Muscle layer of duodenum (tissue), 2 donors: ENCODE results near the gene DDX51.

Experiments used
- H3K27ac ChIP-seq: one replicate; pipeline ENCODE4 v1.7.0; 2013; ENCODE audit warnings: mild to moderate bottlenecking, low read length
- H3K27me3 ChIP-seq: one replicate; pipeline ENCODE4 v1.7.0; 2013; ENCODE audit warnings: low read depth, mild to moderate bottlenecking, control low read depth, low read length
- H3K36me3 ChIP-seq, 2 donors: one replicate each; pipeline ENCODE4 v1.7.0; 2013; ENCODE audit warnings: low read length in 2 of 2, control low read depth in 1 of 2, mild to moderate bottlenecking in 1 of 2; ENCODE audit not compliant: insufficient read depth in 2 of 2, control insufficient read depth in 1 of 2
- H3K4me1 ChIP-seq, 2 donors: one replicate each; pipeline ENCODE4 v1.7.0; 2013; ENCODE audit warnings: low read length in 2 of 2, mild to moderate bottlenecking in 2 of 2, control low read depth in 1 of 2, moderate library complexity in 1 of 2; ENCODE audit not compliant: insufficient read depth in 2 of 2, control insufficient read depth in 1 of 2
- H3K4me3 ChIP-seq, 2 donors: one replicate each; pipeline ENCODE4 v1.7.0; 2013; ENCODE audit warnings: low read length in 2 of 2, low read depth in 1 of 2, mild to moderate bottlenecking in 1 of 2
- H3K9me3 ChIP-seq, 2 donors: one replicate each; pipeline ENCODE4 v1.7.0; 2013; ENCODE audit warnings: low read length in 2 of 2, control low read depth in 1 of 2, mild to moderate bottlenecking in 1 of 2; ENCODE audit not compliant: control insufficient read depth in 1 of 2
- donor health status: healthy.

Gene DDX51

GRCh38 chr12:132156573-132157325 lies 12.6 kb upstream of the DDX51 start:
- Histone ChIP-seq H3K27me3 (no peaks in the 10 kb centered on the region), H3K4me3 (no peak overlapping the region), H3K36me3 (peaks cover 5 to 9% of the 10 kb centered on the region in 2 donors), H3K4me1 (peaks cover 0 to 5% of the 10 kb centered on the region in 2 donors), H3K9me3 (no peaks in the 10 kb centered on the region), H3K27ac (no peak overlapping the region)

- no peak overlapping the region for H3K27ac ChIP-seq
- H3K36me3 ChIP-seq: peaks cover 5 to 17% of the 10 kb centered on the region in 2 donors
- peaks cover 0 to 5% of the 10 kb centered on the region in 2 donors for H3K4me1 ChIP-seq
- H3K9me3 ChIP-seq: no peaks in the 10 kb centered on the region
- no peaks in the 10 kb centered on the region for H3K27me3 ChIP-seq
- no peak overlapping the region for H3K4me3 ChIP-seq
Observed at GRCh38 chr12:132155771-132156572, 11.9 kb upstream of the DDX51 start.

- Histone ChIP-seq H3K4me1 (peaks cover 0 to 5% of the 10 kb centered on the region in 2 donors), H3K9me3 (no peaks in the 10 kb centered on the region), H3K36me3 (peaks cover 5 to 21% of the 10 kb centered on the region in 2 donors), H3K4me3 (no peak overlapping the region), H3K27me3 (no peaks in the 10 kb centered on the region), H3K27ac (no peak overlapping the region)
Observed at GRCh38 chr12:132154941-132155770, 11.0 kb upstream of the DDX51 start.

- no peak overlapping the region for H3K27ac ChIP-seq
- H3K4me3 ChIP-seq: peak overlapping the region; percentile 42 to 52
- H3K4me1 ChIP-seq: peaks cover 0 to 5% of the 10 kb centered on the region in 2 donors
- no peaks in the 10 kb centered on the region for H3K27me3 ChIP-seq
- peaks cover 5 to 21% of the 10 kb centered on the region in 2 donors for H3K36me3 ChIP-seq
- H3K9me3 ChIP-seq: no peaks in the 10 kb centered on the region
Observed at GRCh38 chr12:132154341-132154761, 10.2 kb upstream of the DDX51 start.

GRCh38 chr12:132153501-132154340 lies 9.6 kb upstream of the DDX51 start:
- Histone ChIP-seq H3K4me1 (peaks cover 0 to 5% of the 10 kb centered on the region in 2 donors), H3K27ac (no peak overlapping the region), H3K4me3 (peak overlapping the region; percentile 42 to 52), H3K9me3 (no peaks in the 10 kb centered on the region), H3K36me3 (peaks cover 5 to 21% of the 10 kb centered on the region in 2 donors), H3K27me3 (no peaks in the 10 kb centered on the region)

- H3K36me3 ChIP-seq: peaks cover 5 to 26% of the 10 kb centered on the region in 2 donors
Observed at GRCh38 chr12:132152953-132153352, 8.8 kb upstream of the DDX51 start.

GRCh38 chr12:132152411-132152821 lies 8.3 kb upstream of the DDX51 start:
- H3K36me3 ChIP-seq: peaks cover 5 to 31% of the 10 kb centered on the region in 2 donors
- H3K27me3 ChIP-seq: no peaks in the 10 kb centered on the region
- no peak overlapping the region for H3K4me3 ChIP-seq
- no peaks in the 10 kb centered on the region for H3K9me3 ChIP-seq
- H3K27ac ChIP-seq: no peak overlapping the region
- H3K4me1 ChIP-seq: peaks cover 0 to 5% of the 10 kb centered on the region in 2 donors

More at GRCh38 chr12:132152953-132153352, 8.8 kb upstream of the DDX51 start:
- Histone ChIP-seq H3K27ac (no peak overlapping the region), H3K27me3 (no peaks in the 10 kb centered on the region), H3K4me3 (no peak overlapping the region), H3K9me3 (no peaks in the 10 kb centered on the region), H3K4me1 (peaks cover 0 to 5% of the 10 kb centered on the region in 2 donors)

- no peak overlapping the region for H3K4me3 ChIP-seq
- H3K36me3 ChIP-seq: peaks cover 0 to 34% of the 10 kb centered on the region in 2 donors
- H3K27ac ChIP-seq: no peak overlapping the region
- H3K9me3 ChIP-seq: no peaks in the 10 kb centered on the region
- peaks cover 0 to 5% of the 10 kb centered on the region in 2 donors for H3K4me1 ChIP-seq
- no peaks in the 10 kb centered on the region for H3K27me3 ChIP-seq
Observed at GRCh38 chr12:132151766-132152410, 7.8 kb upstream of the DDX51 start.

- no peaks in the 10 kb centered on the region for H3K27me3 ChIP-seq
- peaks cover 0 to 5% of the 10 kb centered on the region in 2 donors for H3K4me1 ChIP-seq
- H3K27ac ChIP-seq: no peak overlapping the region
- H3K9me3 ChIP-seq: no peaks in the 10 kb centered on the region
- no peak overlapping the region for H3K4me3 ChIP-seq
- H3K36me3 ChIP-seq: peaks cover 1 to 34% of the 10 kb centered on the region in 2 donors
Observed at GRCh38 chr12:132151145-132151765, 7.1 kb upstream of the DDX51 start.

GRCh38 chr12:132150780-132151144 lies 6.6 kb upstream of the DDX51 start:
- H3K27me3 ChIP-seq: no peaks in the 10 kb centered on the region
- peaks cover 6 to 34% of the 10 kb centered on the region in 2 donors for H3K36me3 ChIP-seq
- H3K4me1 ChIP-seq: peaks cover 0 to 5% of the 10 kb centered on the region in 2 donors
- H3K4me3 ChIP-seq: no peak overlapping the region
- no peaks in the 10 kb centered on the region for H3K9me3 ChIP-seq
- no peak overlapping the region for H3K27ac ChIP-seq
